Cardiac fibroblast (primary cell): ENCODE data around the gene ONECUT3.

Experiments used
- DNase-seq, 2 donors: peaks; one replicate each; pipeline versions ENCODE4 v3.0.0 to v3.0.0-alpha.2; 2010; ENCODE audit warnings: low read depth in 2 of 2
- H3K4me3 ChIP-seq, 2 donors: replicated peaks in 1 of 2; 1 replicate in 1 of 2; 2 replicates in 1 of 2; pipeline ENCODE4 v1.5.1; 2011; ENCODE audit warnings: low read depth in 2 of 2, low read length in 2 of 2, mild to moderate bottlenecking in 2 of 2, moderate library complexity in 1 of 2
- CTCF ChIP-seq: IDR thresholded peaks from one replicate; pipeline ENCODE4 v1.5.1; 2011; ENCODE audit warnings: low read depth, mild to moderate bottlenecking, low read length, inconsistent platforms

ONECUT3 gene

GRCh38 chr19:1728816-1729567, 24.3 kb upstream of the ONECUT3 start:
- TF ChIP-seq CTCF: no peak
- no peak for DNase-seq
- H3K4me3 ChIP-seq: no peak overlapping the region

GRCh38 chr19:1729568-1729925, 23.8 kb upstream of the ONECUT3 start:
- no peak overlapping the region for H3K4me3 ChIP-seq
- no peak for TF ChIP-seq CTCF
- DNase-seq: no peak

GRCh38 chr19:1730157-1730556, 23.1 kb upstream of the ONECUT3 start:
- TF ChIP-seq CTCF: no peak
- no peak for DNase-seq

GRCh38 chr19:1734321-1734966, 18.9 kb upstream of the ONECUT3 start:
- DNase-seq: no peak
- TF ChIP-seq CTCF: no peak
- H3K4me3 ChIP-seq: no peak overlapping the region

More at GRCh38 chr19:1730157-1730556, 23.1 kb upstream of the ONECUT3 start:
- no peak overlapping the region for H3K4me3 ChIP-seq

- TF ChIP-seq CTCF: no peak
- DNase-seq: no peak
- no peak overlapping the region for H3K4me3 ChIP-seq
Observed at GRCh38 chr19:1736280-1736679, 17.0 kb upstream of the ONECUT3 start.

- no peak overlapping the region for H3K4me3 ChIP-seq
- TF ChIP-seq CTCF: no peak
- DNase-seq: no peak
Observed at GRCh38 chr19:1736927-1737326, 16.4 kb upstream of the ONECUT3 start.
